NCI-H226 (cell line): ENCODE data around the gene P3H1.
"Not testable (repeated sequence)": the region's sequence is repeated elsewhere in the genome, so short reads cannot be mapped to it uniquely, and the experiment has no call there.

Experiments
- DNase-seq: peaks from one replicate; pipeline ENCODE4 v3.0.0-alpha.2; 2015

The P3H1 gene

GRCh38 chr1:42766741-42767509 lies at the start of gene P3H1, which contains the start of gene C1orf50:
P3H1 (minus strand) TSS chr1:42767028; CDS start chr1:42766971, 57 bp downstream.
C1orf50 (plus strand) TSS chr1:42767249; CDS start chr1:42767312, 63 bp downstream.
- peak; percentile 99 for DNase-seq

GRCh38 chr1:42815941-42816584 lies 49.2 kb upstream of the P3H1 start:
- no peak for DNase-seq

- DNase-seq = not testable (repeated sequence)
Measured at GRCh38 chr1:42814815-42815214, 48.0 kb upstream of the P3H1 start.

GRCh38 chr1:42807056-42807668 lies 40.3 kb upstream of the P3H1 start:
- DNase-seq = no peak

- peak; percentile 61 for DNase-seq
Measured at GRCh38 chr1:42806593-42806992, 39.8 kb upstream of the P3H1 start.

GRCh38 chr1:42806171-42806570 lies 39.3 kb upstream of the P3H1 start:
- DNase-seq = peak; percentile 7

- no peak for DNase-seq
Measured at GRCh38 chr1:42801832-42802473, 35.1 kb upstream of the P3H1 start.

- no peak for DNase-seq
Measured at GRCh38 chr1:42797979-42798378, 31.2 kb upstream of the P3H1 start.

GRCh38 chr1:42797414-42797813 lies 30.6 kb upstream of the P3H1 start:
- DNase-seq = no peak

GRCh38 chr1:42793824-42794223 lies 27.0 kb upstream of the P3H1 start:
- no peak for DNase-seq

GRCh38 chr1:42788021-42788420 lies 21.2 kb upstream of the P3H1 start:
- no peak for DNase-seq

GRCh38 chr1:42786097-42786496 lies 19.3 kb upstream of the P3H1 start:
- no peak for DNase-seq

- no peak for DNase-seq
Measured at GRCh38 chr1:42784946-42785693, 18.3 kb upstream of the P3H1 start, which contains the start of gene TMEM269. TMEM269 (plus strand) TSS chr1:42784991; CDS start chr1:42789894, 4,903 bp downstream.

- DNase-seq = no peak
Measured at GRCh38 chr1:42784547-42784945, 17.7 kb upstream of the P3H1 start.

- no peak for DNase-seq
Measured at GRCh38 chr1:42783092-42783491, 16.3 kb upstream of the P3H1 start.

GRCh38 chr1:42780176-42780575 lies 13.3 kb upstream of the P3H1 start:
- no peak for DNase-seq

GRCh38 chr1:42779725-42780124 lies 12.9 kb upstream of the P3H1 start:
- DNase-seq = no peak

- no peak for DNase-seq
Measured at GRCh38 chr1:42777852-42778251, 11.0 kb upstream of the P3H1 start.

GRCh38 chr1:42776502-42776901 lies 9.7 kb upstream of the P3H1 start:
- DNase-seq = no peak

- no peak for DNase-seq
Measured at GRCh38 chr1:42774928-42775526, 8.2 kb upstream of the P3H1 start.

- no peak for DNase-seq
Measured at GRCh38 chr1:42773420-42773819, 6.6 kb upstream of the P3H1 start.

- no peak for DNase-seq
Measured at GRCh38 chr1:42769811-42770210, 3.0 kb upstream of the P3H1 start.
